SK-N-SH (cell line): ENCODE measurements around the gene GABRA5. TPM values are rescaled to one million over a fixed set of nuclear protein-coding genes. Genes with fewer than 3 reads are reported as not detected.
A peak's percentile ranks its signal among the peaks of the same experiment; 100 is the strongest.

Source experiments
- CTCF ChIA-PET: fragments of 300-600, 350-600 bp; formaldehyde crosslinking; extraction: SDS; loops from one replicate; lab custom pipeline; 2021; lab: Yijun Ruan, JAX
- POLR2A ChIA-PET: fragments of 350-600 bp; sonication (Branson Sonifier 250); formaldehyde crosslinking; extraction: SDS; loops from one replicate; lab custom pipeline; 2020; ENCODE audit warnings: antibody characterized with exemption, inconsistent platforms; lab: Yijun Ruan, JAX
- DNase-seq: peaks from one replicate; pipeline ENCODE4 v3.0.0; 2012
- H2AFZ ChIP-seq: fragments of 200-600 bp; sonication (generic); 2 replicates; pipeline ENCODE4 v1.8.1; 2016; ENCODE audit warnings: antibody characterized with exemption, mild to moderate bottlenecking, low read depth
- H3F3A ChIP-seq: fragments of 200-600 bp; sonication (generic); replicated peaks from 2 replicates; pipeline ENCODE3; 2016; ENCODE audit warnings: antibody characterized with exemption, mild to moderate bottlenecking; ENCODE audit not compliant: insufficient read depth
- H3K27ac ChIP-seq, 2 experiments: fragments of 200-500 bp in 1 of 2; fragments of 200-600 bp in 1 of 2; sonication (Bioruptor generic) in 1 of 2; sonication (generic), shearing (Covaris generic) in 1 of 2; 2 replicates each; pipeline versions ENCODE4 v1.5.1 to v1.6.1; 2014 to 2016; ENCODE audit warnings: low read depth in 2 of 2, inconsistent platforms in 1 of 2, low read length in 1 of 2, mild to moderate bottlenecking in 1 of 2, mixed read lengths in 1 of 2
- H3K27me3 ChIP-seq: fragments of 200-600 bp; sonication (generic), shearing (Covaris generic); 2 replicates; pipeline ENCODE4 v1.6.1; 2016; ENCODE audit warnings: mixed run types; ENCODE audit not compliant: insufficient read depth
- H3K36me3 ChIP-seq, 2 experiments: fragments of 200-500 bp in 1 of 2; fragments of 200-600 bp in 1 of 2; sonication (Bioruptor generic) in 1 of 2; sonication (generic) in 1 of 2; replicated peaks in 1 of 2; 2 replicates each; pipeline versions ENCODE3 to v1.5.1; 2014 to 2016; ENCODE audit warnings: low read length in 1 of 2, mild to moderate bottlenecking in 1 of 2; ENCODE audit not compliant: insufficient read depth in 2 of 2, control insufficient read depth in 1 of 2
- H3K4me1 ChIP-seq, 2 experiments: fragments of 200-500 bp in 1 of 2; fragments of 200-600 bp in 1 of 2; sonication (Bioruptor generic) in 1 of 2; sonication (generic), shearing (Covaris generic) in 1 of 2; 2 replicates each; pipeline versions ENCODE4 v1.5.1 to v1.6.1; 2014 to 2016; ENCODE audit warnings: low read depth in 1 of 2, low read length in 1 of 2, mixed run types in 1 of 2; ENCODE audit not compliant: insufficient read depth in 2 of 2, control insufficient read depth in 1 of 2
- H3K4me2 ChIP-seq: fragments of 200-600 bp; sonication (generic), shearing (Covaris generic); 2 replicates; pipeline ENCODE4 v1.6.1; 2017; ENCODE audit warnings: mixed run types
- H3K4me3 ChIP-seq, 2 experiments: fragments of 200-500 bp in 1 of 2; fragments of 200-600 bp in 1 of 2; sonication (Bioruptor generic) in 1 of 2; sonication (generic), shearing (Covaris generic) in 1 of 2; 2 replicates each; pipeline versions ENCODE4 v1.5.1 to v1.8.1; 2014 to 2016; ENCODE audit warnings: low read depth in 2 of 2, inconsistent platforms in 1 of 2, low read length in 1 of 2, mild to moderate bottlenecking in 1 of 2, mixed read lengths in 1 of 2, moderate library complexity in 1 of 2
- H3K79me2 ChIP-seq: fragments of 200-600 bp; sonication (generic); 2 replicates; pipeline ENCODE4 v1.8.1; 2017; ENCODE audit warnings: mild to moderate bottlenecking; ENCODE audit not compliant: insufficient read depth
- H3K9ac ChIP-seq: fragments of 200-600 bp; sonication (generic); 2 replicates; pipeline ENCODE4 v1.6.1; 2017; ENCODE audit warnings: mixed run types
- H3K9me2 ChIP-seq: fragments of 200-600 bp; sonication (generic); 2 replicates; pipeline ENCODE4 v1.6.1; 2017; ENCODE audit warnings: mixed run types
- H3K9me3 ChIP-seq: fragments of 200-600 bp; sonication (generic); 2 replicates; pipeline ENCODE4 v1.6.1; 2017; ENCODE audit warnings: mixed run types, mild to moderate bottlenecking, moderate library complexity
- H4K20me1 ChIP-seq: fragments of 200-600 bp; sonication (generic); 2 replicates; pipeline ENCODE4 v1.6.1; 2017; ENCODE audit warnings: mild to moderate bottlenecking, mixed run types; ENCODE audit not compliant: insufficient read depth
- CTCF ChIP-seq: fragments of 200-600 bp; sonication (generic); IDR thresholded peaks from 2 replicates; pipeline ENCODE4 v1.6.1; 2017; ENCODE audit warnings: antibody characterized with exemption, mild to moderate bottlenecking, moderate library complexity
- ELF1 ChIP-seq: IDR thresholded peaks from 2 replicates; pipeline ENCODE4 v1.4.0; 2012
- FOXJ3 ChIP-seq: sonication (generic); formaldehyde crosslinking; IDR thresholded peaks from 2 replicates; pipeline ENCODE4 v1.5.1; 2020; ENCODE audit warnings: mild to moderate bottlenecking, missing genetic modification reagents
- GATA2 ChIP-seq: sonication (generic); formaldehyde crosslinking; IDR thresholded peaks from 2 replicates; pipeline ENCODE4 v1.5.0; 2020; ENCODE audit warnings: mild to moderate bottlenecking, missing genetic modification reagents
- NFIC ChIP-seq: IDR thresholded peaks from 2 replicates; pipeline ENCODE4 v1.4.0; 2012; ENCODE audit warnings: borderline replicate concordance
- POLR2AphosphoS5 ChIP-seq: IDR thresholded peaks from 2 replicates; pipeline ENCODE4 v1.6.1; 2012; ENCODE audit warnings: low read depth, low read length
- RCOR1 ChIP-seq: fragments of 150-350 bp; IDR thresholded peaks from 2 replicates; pipeline ENCODE4 v1.6.1; 2017; ENCODE audit warnings: antibody characterized with exemption, low read length
- RXRA ChIP-seq: IDR thresholded peaks from 2 replicates; pipeline ENCODE4 v1.4.0; 2012; ENCODE audit warnings: low read depth, mild to moderate bottlenecking, borderline replicate concordance
- SIN3A ChIP-seq: IDR thresholded peaks from 2 replicates; pipeline ENCODE4 v1.6.1; 2012; ENCODE audit warnings: low read depth, mild to moderate bottlenecking, low read length, moderate library complexity, borderline replicate concordance
- TAF1 ChIP-seq: IDR thresholded peaks from 2 replicates; pipeline ENCODE4 v1.6.1; 2012; ENCODE audit warnings: low read depth, mild to moderate bottlenecking, low read length, moderate library complexity, borderline replicate concordance
- USF1 ChIP-seq: IDR thresholded peaks from 2 replicates; pipeline ENCODE4 v1.4.0; 2012; ENCODE audit warnings: low read depth, borderline replicate concordance
- YY1 ChIP-seq: IDR thresholded peaks from 2 replicates; pipeline ENCODE4 v1.4.0; 2012; ENCODE audit warnings: low read depth, mild to moderate bottlenecking
- WGBS: methylation state at CpG from one replicate; pipeline ENCODE4 v1.1.6; 2017; ENCODE audit warnings: low lambda C conversion rate; 5-methylcytosine and 5-hydroxymethylcytosine counted together
- polyA plus RNA-seq, 3 experiments: library from polyadenylated mRNA; depleted of rRNA; stranded (reverse); fragments of >200 nt; gene quantifications; 2 replicates each; pipeline ENCODE4 v1.2.3, GENCODE V29; 2012

The GABRA5 gene
- polyA plus RNA-seq, 1 of the 3 experiments (the other 2 are of a cell fraction), result not detected

- POLR2A ChIA-PET, result no interaction called here
- H3K9me2 ChIP-seq, result no peaks in the 10 kb centered on the region
Measured at GRCh38 chr15:26936502-26936901, 69.6 kb downstream of the GABRA5 start.

GRCh38 chr15:26937134-26937533 lies 70.3 kb downstream of the GABRA5 start:
- TF ChIP-seq SIN3A (no peak), POLR2AphosphoS5 (no peak), FOXJ3 (CRISPR knock-in tag) (no peak), RXRA (no peak), NFIC (no peak), ELF1 (no peak)
- Histone ChIP-seq H3K4me3 (no peak overlapping the region), H3K4me2 (no peak overlapping the region), H3K4me1 (peaks cover 0 to 4% of the 10 kb centered on the region in 2 experiments; a peak in 1 of 4 replicates), H3K27me3 (no peaks in the 10 kb centered on the region), H3K9me2 (no peaks in the 10 kb centered on the region), H3K36me3 (no peaks in the 10 kb centered on the region), H3K9ac (no peak overlapping the region), H3K27ac (no peak overlapping the region), H3K9me3 (no peaks in the 10 kb centered on the region), H2AFZ (no peak overlapping the region), H3F3A (no peaks in the 10 kb centered on the region), H4K20me1 (no peaks in the 10 kb centered on the region), H3K79me2 (no peaks in the 10 kb centered on the region)
- CTCF ChIA-PET, result interaction anchor here (0.7 to 2.1 kb wide), 2 partner anchors 46 to 48 kb away, joined by 3 to 6 read pairs; no protein-coding TSS in a partner anchor
- DNase-seq, result no peak
- POLR2A ChIA-PET, result no interaction called here
- WGBS, result 59% methylated on average over 11 of the region's 13 CpGs

More at GRCh38 chr15:26936502-26936901, 69.6 kb downstream of the GABRA5 start:
- no peak overlapping the region for H3K9ac ChIP-seq
- H3K79me2 ChIP-seq, result no peaks in the 10 kb centered on the region
- no peak overlapping the region for H3K4me2 ChIP-seq
- CTCF ChIA-PET, result no interaction called here
- 43% methylated on average over 5 of the region's 5 CpGs for WGBS
- peaks cover 0 to 4% of the 10 kb centered on the region in 2 experiments; a peak in 1 of 4 replicates for H3K4me1 ChIP-seq
- H3F3A ChIP-seq, result no peaks in the 10 kb centered on the region
- no peak overlapping the region for H3K4me3 ChIP-seq
- DNase-seq, result no peak
- no peak overlapping the region for H2AFZ ChIP-seq
- no peaks in the 10 kb centered on the region for H3K36me3 ChIP-seq
- no peaks in the 10 kb centered on the region for H3K9me3 ChIP-seq
- no peaks in the 10 kb centered on the region for H3K27me3 ChIP-seq
- H3K27ac ChIP-seq, result no peak overlapping the region
- H4K20me1 ChIP-seq, result no peaks in the 10 kb centered on the region
- no peak for TF ChIP-seq USF1
- TF ChIP-seq YY1, result no peak
- TF ChIP-seq RCOR1, result no peak
- TF ChIP-seq FOXJ3 (CRISPR knock-in tag), result no peak
- TF ChIP-seq TAF1, result no peak
- no peak for TF ChIP-seq SIN3A

GRCh38 chr15:26939398-26939797 lies 72.5 kb downstream of the GABRA5 start:
- Histone ChIP-seq H3K9me3 (no peaks in the 10 kb centered on the region), H3K36me3 (no peaks in the 10 kb centered on the region), H3K4me2 (no peak overlapping the region), H3K9ac (no peak overlapping the region), H3F3A (no peaks in the 10 kb centered on the region), H3K9me2 (no peaks in the 10 kb centered on the region), H3K4me3 (no peak overlapping the region), H4K20me1 (no peaks in the 10 kb centered on the region), H3K79me2 (no peaks in the 10 kb centered on the region), H3K27me3 (no peaks in the 10 kb centered on the region), H3K4me1 (peaks cover 0 to 4% of the 10 kb centered on the region in 2 experiments; a peak in 1 of 4 replicates), H3K27ac (no peak overlapping the region), H2AFZ (no peak overlapping the region)
- 21% methylated on average over 4 of the region's 5 CpGs for WGBS
- ChIA-PET CTCF (interaction anchor here (1.2 to 2.1 kb wide), 2 partner anchors 35 to 48 kb away, joined by 5 to 6 read pairs; no protein-coding TSS in a partner anchor), POLR2A (no interaction called here)
- peak; percentile 47 for DNase-seq
- TF ChIP-seq GATA2, result peak; percentile 42; the same call in 1 of the 2 replicates
- TF ChIP-seq CTCF, result no peak
